HepG2 (cell line): ENCODE measurements around the gene CLEC18B. TPM values are rescaled to one million over a fixed set of nuclear protein-coding genes. Genes with fewer than 3 reads are reported as not detected.
"Not testable (repeated sequence)": the region's sequence is repeated elsewhere in the genome, so short reads cannot be mapped to it uniquely, and the experiment has no call there.

Source experiments
- ATAC-seq: fragments of 200-7000 bp; cut with Tn5 transposase; 3 replicates; pipeline ENCODE4 v1.9.1; 2020; ENCODE audit warnings: mild to moderate bottlenecking, moderate library complexity
- BruUV-seq: library from RNA; stranded (reverse); fragments of 400-500 nt; replicated peaks from 2 replicates; lab custom pipeline; 2021; lab: Mats Ljungman, UMichigan
- CTCF ChIA-PET: fragments of 300-600 bp; formaldehyde crosslinking; extraction: SDS; loops from one replicate; lab custom pipeline; 2021; ENCODE audit warnings: low total read pairs, inconsistent platforms, low intra/inter-chr PET ratio; lab: Yijun Ruan, JAX
- POLR2A ChIA-PET: fragments of 350-600 bp; sonication (Branson Sonifier 250); formaldehyde crosslinking; loops from one replicate; lab custom pipeline; 2020; ENCODE audit warnings: antibody characterized with exemption, inconsistent platforms; lab: Yijun Ruan, JAX
- DNase-seq: peaks from one replicate; pipeline ENCODE4 v3.0.0-alpha.2; 2015; ENCODE audit warnings: low spot score
- FAIRE-seq: peaks from 3 replicates; lab custom pipeline; 2011; peaks lifted over from hg19 to GRCh38; lab: Jason Lieb, UNC
- H2AFZ ChIP-seq: one replicate; pipeline ENCODE4 v1.6.1; 2011; ENCODE audit warnings: low read length, inconsistent platforms
- H3K27ac ChIP-seq: fragments of 300-600 bp; 3 replicates; pipeline ENCODE4 v1.8.0; 2011; ENCODE audit warnings: mixed run types, mild to moderate bottlenecking, mixed read lengths, low read length, inconsistent platforms; ENCODE audit not compliant: insufficient read depth; ENCODE audit errors: extremely low read length
- H3K27me3 ChIP-seq, 2 experiments: fragments of 200-600 bp in 1 of 2; 2 replicates in 1 of 2; 3 replicates in 1 of 2; pipeline versions ENCODE4 v1.6.0 to v1.8.0; 2011; ENCODE audit warnings: low read length in 2 of 2, mild to moderate bottlenecking in 2 of 2, moderate library complexity in 2 of 2, inconsistent platforms in 1 of 2; ENCODE audit not compliant: insufficient read depth in 2 of 2, control insufficient read depth in 1 of 2
- H3K36me3 ChIP-seq, 2 experiments: fragments of 200-600 bp in 1 of 2; replicated peaks in 1 of 2; 2 replicates in 1 of 2; 3 replicates in 1 of 2; pipeline versions ENCODE4 v1.5.1 to v1.8.0; 2011; ENCODE audit warnings: low read length in 2 of 2, inconsistent platforms in 1 of 2; ENCODE audit not compliant: insufficient read depth in 2 of 2, control insufficient read depth in 1 of 2
- H3K4me1 ChIP-seq: 2 replicates; pipeline ENCODE4 v1.5.1; 2012; ENCODE audit warnings: low read length, inconsistent platforms; ENCODE audit not compliant: insufficient read depth
- H3K4me2 ChIP-seq: 2 replicates; pipeline ENCODE4 v1.6.0; 2011; ENCODE audit warnings: low read depth, low read length, inconsistent platforms
- H3K4me3 ChIP-seq, 3 experiments: fragments of 200-600 bp in 1 of 3; sonication (generic), shearing (Covaris generic) in 1 of 3; replicated peaks in 1 of 3; 2 replicates each; pipeline ENCODE4 v1.5.1; 2011 to 2016; ENCODE audit warnings: low read length in 3 of 3, inconsistent platforms in 2 of 3, low read depth in 2 of 3, mild to moderate bottlenecking in 2 of 3, control low read depth in 1 of 3, mixed read lengths in 1 of 3; ENCODE audit not compliant: insufficient read depth in 1 of 3
- H3K79me2 ChIP-seq: one replicate; pipeline ENCODE4 v1.6.1; 2011; ENCODE audit warnings: low read length, inconsistent platforms; ENCODE audit not compliant: insufficient read depth
- H3K9ac ChIP-seq: 2 replicates; pipeline ENCODE4 v1.6.0; 2011; ENCODE audit warnings: mild to moderate bottlenecking, low read depth, low read length, inconsistent platforms; ENCODE audit not compliant: insufficient read depth
- H3K9me3 ChIP-seq: 2 replicates; pipeline ENCODE4 v1.5.1; 2012; ENCODE audit warnings: mild to moderate bottlenecking, low read length
- H4K20me1 ChIP-seq: 2 replicates; pipeline ENCODE4 v1.6.0; 2011; ENCODE audit warnings: inconsistent platforms, mild to moderate bottlenecking, low read length, moderate library complexity; ENCODE audit not compliant: insufficient read depth
- MAFK ChIP-seq, 2 experiments: IDR thresholded peaks in 1 of 2; conservative IDR thresholded peaks in 1 of 2; 2 replicates each; pipeline ENCODE4 v1.6.1; 2011; ENCODE audit warnings: improper control_type of control experiment in 2 of 2, low read length in 2 of 2
- TSC22D2 ChIP-seq: sonication (generic); formaldehyde crosslinking; IDR thresholded peaks from 2 replicates; pipeline ENCODE4 v1.5.1; 2020; ENCODE audit warnings: missing genetic modification reagents, mild to moderate bottlenecking, borderline replicate concordance
- ZNF546 ChIP-seq: sonication (generic); formaldehyde crosslinking; conservative IDR thresholded peaks from 2 replicates; pipeline ENCODE4 v1.8.1; 2023; ENCODE audit warnings: mild to moderate bottlenecking, missing genetic modification reagents
- ZNF790 ChIP-seq: sonication (generic); formaldehyde crosslinking; IDR thresholded peaks from 2 replicates; pipeline ENCODE4 v1.8.0; 2022; ENCODE audit warnings: missing genetic modification reagents, mild to moderate bottlenecking, borderline replicate concordance
- WGBS: methylation state at CpG from one replicate; pipeline ENCODE4 v1.1.6; 2017; ENCODE audit warnings: low lambda C conversion rate; 5-methylcytosine and 5-hydroxymethylcytosine counted together
- in situ Hi-C: cut with HindIII; loops from 2 replicates; pipeline ENCODE4 v1.10.0; 2017; ENCODE audit warnings: low pct_unique_long_range_greater_than_20kb; ENCODE audit not compliant: extremely low pct_ligation_motif_present
- intact Hi-C: fragments of 100-400 bp; cut with micrococcal nuclease; formaldehyde crosslinking; loops from one replicate; pipeline ENCODE4 v1.10.0; 2022; ENCODE audit not compliant: unreplicated experiment
- polyA plus RNA-seq, 8 experiments: library from polyadenylated mRNA; depleted of rRNA in 3 of 8; stranded (reverse) in 7 of 8; unstranded in 1 of 8; fragments of >200 nt; fragmentation: Illumina TruSeq in 4 of 8; extraction: Trizol in 4 of 8; gene quantifications; 2 replicates each; pipeline versions ENCODE4 v1.2.1 to v1.2.3, GENCODE V29; 2011 to 2016; ENCODE audit warnings: low read depth in 4 of 8, missing spikeins in 1 of 8, mixed read lengths in 1 of 8; ENCODE audit not compliant: insufficient read depth in 1 of 8
- total RNA-seq, 5 experiments: library from RNA; depleted of rRNA; stranded (reverse); fragments of >200 nt; fragmentation: Illumina TruSeq; extraction: Trizol; gene quantifications; 2 replicates each; pipeline ENCODE4 v1.2.3, GENCODE V29; 2016; ENCODE audit warnings: low read depth in 1 of 5
- TF ChIP-seq, protein P1 (sequence below): sonication (generic); formaldehyde crosslinking; IDR thresholded peaks from 2 replicates; pipeline ENCODE4 v1.4.0; 2020; ENCODE audit warnings: mild to moderate bottlenecking, missing genetic modification reagents, borderline replicate concordance

The CLEC18B gene
- total and polyA plus RNA-seq, 2 of the 13 experiments (the other 11 are each of a cell fraction or from before 2014, with no cell fraction given): 0.31 to 1.1 TPM

DNA sequence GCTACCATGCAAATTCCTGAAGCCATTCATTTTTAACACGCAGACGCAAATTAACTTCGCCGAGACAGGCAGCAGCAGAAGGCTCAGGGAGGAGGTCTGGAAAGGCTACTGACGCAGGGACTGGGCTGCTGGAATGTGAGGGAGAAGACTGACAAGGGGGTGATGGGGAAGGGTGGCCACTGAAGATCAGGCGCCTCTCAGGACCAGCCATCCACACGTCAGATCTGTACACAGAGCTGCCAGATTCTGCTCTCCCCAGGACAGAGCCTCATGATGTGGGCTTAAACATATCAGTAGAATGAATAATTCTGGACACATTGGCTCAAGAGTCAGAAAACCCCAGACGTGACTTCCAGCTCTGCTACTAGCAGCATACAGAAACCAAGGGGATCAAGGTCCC lies 25.6 kb upstream of the CLEC18B start (continued):
- TF ChIP-seq, protein P1, sequence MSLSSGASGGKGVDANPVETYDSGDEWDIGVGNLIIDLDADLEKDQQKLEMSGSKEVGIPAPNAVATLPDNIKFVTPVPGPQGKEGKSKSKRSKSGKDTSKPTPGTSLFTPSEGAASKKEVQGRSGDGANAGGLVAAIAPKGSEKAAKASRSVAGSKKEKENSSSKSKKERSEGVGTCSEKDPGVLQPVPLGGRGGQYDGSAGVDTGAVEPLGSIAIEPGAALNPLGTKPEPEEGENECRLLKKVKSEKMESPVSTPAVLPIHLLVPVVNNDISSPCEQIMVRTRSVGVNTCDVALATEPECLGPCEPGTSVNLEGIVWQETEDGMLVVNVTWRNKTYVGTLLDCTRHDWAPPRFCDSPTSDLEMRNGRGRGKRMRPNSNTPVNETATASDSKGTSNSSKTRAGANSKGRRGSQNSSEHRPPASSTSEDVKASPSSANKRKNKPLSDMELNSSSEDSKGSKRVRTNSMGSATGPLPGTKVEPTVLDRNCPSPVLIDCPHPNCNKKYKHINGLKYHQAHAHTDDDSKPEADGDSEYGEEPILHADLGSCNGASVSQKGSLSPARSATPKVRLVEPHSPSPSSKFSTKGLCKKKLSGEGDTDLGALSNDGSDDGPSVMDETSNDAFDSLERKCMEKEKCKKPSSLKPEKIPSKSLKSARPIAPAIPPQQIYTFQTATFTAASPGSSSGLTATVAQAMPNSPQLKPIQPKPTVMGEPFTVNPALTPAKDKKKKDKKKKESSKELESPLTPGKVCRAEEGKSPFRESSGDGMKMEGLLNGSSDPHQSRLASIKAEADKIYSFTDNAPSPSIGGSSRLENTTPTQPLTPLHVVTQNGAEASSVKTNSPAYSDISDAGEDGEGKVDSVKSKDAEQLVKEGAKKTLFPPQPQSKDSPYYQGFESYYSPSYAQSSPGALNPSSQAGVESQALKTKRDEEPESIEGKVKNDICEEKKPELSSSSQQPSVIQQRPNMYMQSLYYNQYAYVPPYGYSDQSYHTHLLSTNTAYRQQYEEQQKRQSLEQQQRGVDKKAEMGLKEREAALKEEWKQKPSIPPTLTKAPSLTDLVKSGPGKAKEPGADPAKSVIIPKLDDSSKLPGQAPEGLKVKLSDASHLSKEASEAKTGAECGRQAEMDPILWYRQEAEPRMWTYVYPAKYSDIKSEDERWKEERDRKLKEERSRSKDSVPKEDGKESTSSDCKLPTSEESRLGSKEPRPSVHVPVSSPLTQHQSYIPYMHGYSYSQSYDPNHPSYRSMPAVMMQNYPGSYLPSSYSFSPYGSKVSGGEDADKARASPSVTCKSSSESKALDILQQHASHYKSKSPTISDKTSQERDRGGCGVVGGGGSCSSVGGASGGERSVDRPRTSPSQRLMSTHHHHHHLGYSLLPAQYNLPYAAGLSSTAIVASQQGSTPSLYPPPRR (CRISPR knock-in tag): no peak
- TF ChIP-seq TSC22D2 (CRISPR knock-in tag) (no peak), ZNF790 (CRISPR knock-in tag) (no peak), ZNF546 (CRISPR knock-in tag) (no peak)
- TF ChIP-seq, all 625 proteins: peak for 0

- BruUV-seq, H4K20me1 ChIP-seq, H3K79me2 ChIP-seq, CTCF ChIA-PET, DNase-seq, in situ Hi-C loops, H3K4me1 ChIP-seq, POLR2A ChIA-PET, H3K36me3 ChIP-seq, H2AFZ ChIP-seq, H3K9ac ChIP-seq, FAIRE-seq, H3K4me3 ChIP-seq, H3K9me3 ChIP-seq, H3K27ac ChIP-seq, intact Hi-C loops, H3K27me3 ChIP-seq, H3K4me2 ChIP-seq, ATAC-seq: not testable (repeated sequence)
- 0 out of 4 replicates have a peak, but pooled peaks of 1 of the 2 experiments have one; percentile 28 for TF ChIP-seq MAFK (conservative IDR thresholded peaks at IDR 0.05 in 1 of 2, IDR thresholded peaks at IDR 0.05 in 1 of 2; ENCODE audit: low read length in 2 of 2)
- 97% methylated on average over 13 of the region's 13 CpGs for WGBS
Measured at GRCh38 chr16:74443624-74444346, 22.5 kb upstream of the CLEC18B start.
